Tibial artery (tissue), 4 donors: ENCODE measurements around the gene ARFIP1.

Experiments used
- DNase-seq, 2 donors: peaks; one replicate each; pipeline ENCODE4 v3.0.0-alpha.2; 2019
- H3K27ac ChIP-seq, 2 donors: fragments of 200-600 bp; sonication (generic) in 1 of 2; 1 replicate in 1 of 2; 2 replicates in 1 of 2; pipeline ENCODE4 v1.5.1; 2018 to 2019; ENCODE audit warnings: mild to moderate bottlenecking in 1 of 2
- H3K27me3 ChIP-seq, 2 donors: fragments of 200-600 bp; sonication (generic) in 1 of 2; one replicate each; pipeline versions ENCODE4 v1.5.1 to v1.6.0; 2016 to 2019
- H3K36me3 ChIP-seq, 3 donors: fragments of 200-600 bp; sonication (generic) in 2 of 3; one replicate each; pipeline ENCODE4 v1.5.1; 2016 to 2019; ENCODE audit warnings: mild to moderate bottlenecking in 2 of 3
- H3K4me1 ChIP-seq, 4 donors: fragments of 200-600 bp; sonication (generic) in 2 of 4; 1 replicate in 3 of 4; 2 replicates in 1 of 4; pipeline ENCODE4 v1.5.1; 2016 to 2019
- H3K4me3 ChIP-seq, 2 donors: fragments of 200-600 bp; sonication (generic) in 1 of 2; 1 replicate in 1 of 2; 2 replicates in 1 of 2; pipeline ENCODE4 v1.5.1; 2018 to 2019; ENCODE audit warnings: mild to moderate bottlenecking in 2 of 2
- H3K9me3 ChIP-seq, 3 donors: fragments of 200-600 bp; sonication (generic) in 1 of 3; one replicate each; pipeline ENCODE4 v1.5.1; 2016 to 2019
- intact Hi-C: fragments of 100-400 bp; cut with DNase I; formaldehyde crosslinking; loops from one replicate; pipeline ENCODE4 v1.15.0; 2023; ENCODE audit warnings: low total_unique reads
- TF ChIP-seq, protein P1 (sequence below), 2 experiments: fragments of 200-600 bp in 1 of 2; fragments of 450-650 bp in 1 of 2; IDR thresholded peaks; one replicate each; pipeline ENCODE4 v1.5.1; 2017 to 2019; ENCODE audit warnings: antibody characterized with exemption in 2 of 2, mild to moderate bottlenecking in 1 of 2, moderate library complexity in 1 of 2

Gene ARFIP1

GRCh38 chr4:152778656-152779512 is 870 bp upstream of the ARFIP1 start:
- Histone ChIP-seq H3K4me3 (peak overlapping the region; percentile 65 to 79), H3K27ac (peak overlapping the region; percentile 89 to 96), H3K27me3 (no peaks in the 10 kb centered on the region), H3K4me1 (peaks cover 0 to 38% (median 9%) of the 10 kb centered on the region in 4 donors), H3K9me3 (no peaks in the 10 kb centered on the region), H3K36me3 (no peaks in the 10 kb centered on the region)
- DNase-seq: peak in 1 of 2 donors; percentile 31
- TF ChIP-seq, protein P1, sequence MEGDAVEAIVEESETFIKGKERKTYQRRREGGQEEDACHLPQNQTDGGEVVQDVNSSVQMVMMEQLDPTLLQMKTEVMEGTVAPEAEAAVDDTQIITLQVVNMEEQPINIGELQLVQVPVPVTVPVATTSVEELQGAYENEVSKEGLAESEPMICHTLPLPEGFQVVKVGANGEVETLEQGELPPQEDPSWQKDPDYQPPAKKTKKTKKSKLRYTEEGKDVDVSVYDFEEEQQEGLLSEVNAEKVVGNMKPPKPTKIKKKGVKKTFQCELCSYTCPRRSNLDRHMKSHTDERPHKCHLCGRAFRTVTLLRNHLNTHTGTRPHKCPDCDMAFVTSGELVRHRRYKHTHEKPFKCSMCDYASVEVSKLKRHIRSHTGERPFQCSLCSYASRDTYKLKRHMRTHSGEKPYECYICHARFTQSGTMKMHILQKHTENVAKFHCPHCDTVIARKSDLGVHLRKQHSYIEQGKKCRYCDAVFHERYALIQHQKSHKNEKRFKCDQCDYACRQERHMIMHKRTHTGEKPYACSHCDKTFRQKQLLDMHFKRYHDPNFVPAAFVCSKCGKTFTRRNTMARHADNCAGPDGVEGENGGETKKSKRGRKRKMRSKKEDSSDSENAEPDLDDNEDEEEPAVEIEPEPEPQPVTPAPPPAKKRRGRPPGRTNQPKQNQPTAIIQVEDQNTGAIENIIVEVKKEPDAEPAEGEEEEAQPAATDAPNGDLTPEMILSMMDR (IDR thresholded peaks at IDR 0.05): no peak
- intact Hi-C loops: no loop called here

- Histone ChIP-seq H3K4me3 (peak overlapping the region; percentile 65 to 79), H3K9me3 (no peaks in the 10 kb centered on the region), H3K27me3 (no peaks in the 10 kb centered on the region), H3K36me3 (no peaks in the 10 kb centered on the region), H3K4me1 (peaks cover 0 to 52% (median 12%) of the 10 kb centered on the region in 4 donors), H3K27ac (peak overlapping the region; percentile 89 to 96)
- TF ChIP-seq, protein P1 (IDR thresholded peaks at IDR 0.05): no peak
- DNase-seq: no peak
- intact Hi-C loops: loop anchor here (5.0 kb wide), 1 partner anchor 248 kb away; no protein-coding TSS in a partner anchor
Observed at GRCh38 chr4:152780267-152780778, 569 bp downstream of the ARFIP1 start.

- Histone ChIP-seq H3K27ac (peak overlapping the region in 1 of 2 donors; percentile 20), H3K4me3 (no peak overlapping the region), H3K9me3 (no peaks in the 10 kb centered on the region), H3K27me3 (no peaks in the 10 kb centered on the region), H3K4me1 (peaks cover 0 to 48% (median 14%) of the 10 kb centered on the region in 4 donors), H3K36me3 (no peaks in the 10 kb centered on the region)
- intact Hi-C loops: loop anchor here (5.0 kb wide), 1 partner anchor 252 kb away; no protein-coding TSS in a partner anchor
- DNase-seq: no peak
- TF ChIP-seq, protein P1 (IDR thresholded peaks at IDR 0.05): no peak
Observed at GRCh38 chr4:152784490-152785350, 5.0 kb downstream of the ARFIP1 start.

DNA sequence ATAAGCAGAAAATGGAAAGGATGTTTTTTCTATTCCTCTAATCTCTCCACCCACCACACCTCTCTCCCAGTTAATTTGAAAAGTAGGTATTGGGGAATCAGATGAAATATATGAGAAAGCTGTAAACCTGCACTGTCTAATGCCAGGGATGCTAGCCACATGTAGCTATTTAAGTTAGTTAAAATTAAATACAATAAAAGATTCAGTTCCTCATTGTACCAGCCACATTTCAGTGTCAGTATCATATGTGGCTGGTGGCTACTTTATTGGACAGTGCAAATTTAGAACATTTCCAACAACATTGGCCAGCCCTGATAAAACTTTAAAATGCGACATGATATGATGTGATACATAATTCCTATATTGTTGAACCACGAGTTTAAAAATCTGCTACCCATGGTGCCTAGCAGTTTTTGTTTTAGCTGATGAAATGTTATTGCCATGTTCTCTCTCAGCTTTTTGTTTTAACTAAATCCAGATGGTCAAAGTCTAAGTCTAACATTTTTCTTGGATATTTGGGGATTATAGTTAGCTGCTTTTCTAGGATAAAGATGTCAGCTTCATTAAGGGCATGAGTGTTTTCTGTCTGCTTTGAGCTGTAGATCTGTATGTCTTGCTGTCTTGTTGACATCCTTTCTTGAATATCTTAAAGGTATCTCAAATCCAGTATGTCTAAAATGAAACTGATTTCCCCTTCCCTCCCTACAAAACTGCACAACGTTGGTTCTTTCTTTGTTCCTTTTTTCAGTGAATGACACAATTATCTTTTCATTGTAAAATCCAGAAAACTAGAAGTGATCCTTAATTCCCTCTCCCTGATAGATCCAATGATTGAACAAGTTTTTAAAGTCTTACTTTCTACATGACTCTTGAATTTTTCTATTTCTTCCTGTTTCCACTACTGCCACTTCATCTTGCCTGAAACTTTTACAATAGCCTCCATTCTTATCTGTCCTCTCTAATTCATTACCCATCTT is 6.2 kb downstream of the ARFIP1 start:
- H3K4me1 ChIP-seq: peaks cover 0 to 53% (median 10%) of the 10 kb centered on the region in 4 donors
- intact Hi-C loops: no loop called here
- H3K36me3 ChIP-seq: no peaks in the 10 kb centered on the region
- DNase-seq: no peak
- no peak overlapping the region for H3K4me3 ChIP-seq
- TF ChIP-seq, protein P1 (IDR thresholded peaks at IDR 0.05): no peak
- no peaks in the 10 kb centered on the region for H3K9me3 ChIP-seq
- H3K27ac ChIP-seq: no peak overlapping the region
- no peaks in the 10 kb centered on the region for H3K27me3 ChIP-seq
